A673 (cell line): ENCODE data around the gene PFKP. TPM values are rescaled to one million over a fixed set of nuclear protein-coding genes. Genes with fewer than 3 reads are reported as not detected.

ENCODE experiments used
- BruUV-seq: library from RNA; stranded (reverse); fragments of 400-500 nt; replicated peaks from 2 replicates; lab custom pipeline; 2021; lab: Mats Ljungman, UMichigan
- CTCF ChIA-PET: fragments of 300-600 bp; sonication (Branson Sonifier 250); formaldehyde crosslinking; loops from one replicate; lab custom pipeline; 2022; ENCODE audit warnings: antibody characterized with exemption; lab: Charles Lee
- POLR2A ChIA-PET: fragments of 300-600 bp; sonication (Branson Sonifier 250); formaldehyde crosslinking; loops from one replicate; lab custom pipeline; 2022; ENCODE audit warnings: antibody characterized with exemption; ENCODE audit not compliant: low non-redundant PET; lab: Charles Lee
- DNase-seq: peaks from one replicate; pipeline ENCODE4 v3.0.0-alpha.2; 2015; ENCODE audit warnings: low spot score
- H3K27ac ChIP-seq: fragments of 200-600 bp; sonication (generic); 2 replicates; pipeline ENCODE4 v1.5.1; 2016; ENCODE audit warnings: mixed run types, low read depth, mild to moderate bottlenecking, mixed read lengths, antibody characterized with exemption, low read length; ENCODE audit not compliant: poor library complexity, severe bottlenecking
- H3K27me3 ChIP-seq: fragments of 200-600 bp; sonication (generic); replicated peaks from 2 replicates; pipeline ENCODE4 v1.6.1; 2017; ENCODE audit warnings: mixed run types, low read depth, mild to moderate bottlenecking, mixed read lengths, antibody characterized with exemption, low read length; ENCODE audit not compliant: insufficient read depth, poor library complexity
- H3K36me3 ChIP-seq: fragments of 200-600 bp; sonication (generic); 2 replicates; pipeline ENCODE4 v1.6.1; 2016; ENCODE audit warnings: mixed run types, mild to moderate bottlenecking, mixed read lengths, antibody characterized with exemption, low read length; ENCODE audit not compliant: insufficient read depth, poor library complexity, severe bottlenecking
- H3K4me1 ChIP-seq: fragments of 200-600 bp; sonication (generic); 2 replicates; pipeline ENCODE4 v1.6.1; 2017; ENCODE audit warnings: mixed run types, mild to moderate bottlenecking, mixed read lengths, antibody characterized with exemption, low read length; ENCODE audit not compliant: insufficient read depth, poor library complexity, severe bottlenecking
- H3K4me3 ChIP-seq: fragments of 200-600 bp; sonication (generic); 2 replicates; pipeline ENCODE4 v1.5.1; 2016; ENCODE audit warnings: low read depth, mixed run types, mild to moderate bottlenecking, mixed read lengths, low read length; ENCODE audit not compliant: poor library complexity, severe bottlenecking
- H3K9me3 ChIP-seq: fragments of 200-600 bp; sonication (generic); 2 replicates; pipeline ENCODE4 v1.6.1; 2016; ENCODE audit warnings: mixed run types, low read depth, mild to moderate bottlenecking, mixed read lengths, antibody characterized with exemption, low read length; ENCODE audit not compliant: poor library complexity, severe bottlenecking
- EZH2 ChIP-seq: fragments of 200-600 bp; sonication (generic); IDR thresholded peaks from 2 replicates; pipeline ENCODE4 v1.6.1; 2017; ENCODE audit warnings: borderline replicate concordance, low read depth, mild to moderate bottlenecking, mixed read lengths, antibody characterized with exemption, low read length; ENCODE audit not compliant: poor library complexity, severe bottlenecking
- intact Hi-C: fragments of 100-400 bp; cut with micrococcal nuclease; formaldehyde crosslinking; loops from one replicate; pipeline ENCODE4 v1.10.0; 2022; ENCODE audit not compliant: unreplicated experiment
- total RNA-seq: library from RNA; stranded (reverse); gene quantifications from 2 replicates; pipeline ENCODE4 v1.2.3, GENCODE V29; 2021
- TF ChIP-seq, protein P1 (sequence below): fragments of 300-800, 200-600 bp; sonication (generic); conservative IDR thresholded peaks from 2 replicates; pipeline ENCODE4 v1.5.1; 2017; ENCODE audit warnings: low read depth, mild to moderate bottlenecking, antibody characterized with exemption, low read length, moderate library complexity, mixed read lengths

The PFKP gene
- total RNA-seq, 1 experiment from 2014 or later = 232 TPM

DNA sequence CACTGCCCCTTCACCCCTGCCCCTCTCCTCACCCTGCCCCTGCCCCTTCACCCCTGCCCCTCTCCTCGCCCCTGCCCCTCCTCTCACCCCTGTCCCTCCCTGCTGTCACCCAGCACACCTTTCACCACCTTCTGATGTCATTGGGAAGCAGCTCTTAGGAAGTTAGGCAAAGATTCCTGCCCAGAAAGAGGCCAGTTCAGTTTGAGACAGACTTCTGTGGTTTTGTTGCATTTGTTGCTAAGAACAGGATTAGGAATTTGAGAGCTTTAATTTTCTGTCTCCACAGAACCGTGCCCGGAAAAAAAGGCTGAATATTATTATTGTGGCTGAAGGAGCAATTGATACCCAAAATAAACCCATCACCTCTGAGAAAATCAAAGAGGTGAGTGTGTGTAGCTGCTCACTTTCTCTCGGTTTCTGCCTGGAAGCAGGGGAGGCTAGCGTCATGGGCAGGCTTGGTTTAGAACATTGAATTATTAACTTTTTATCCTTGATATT lies 39.6 kb downstream of the PFKP start:
- no peak for TF ChIP-seq EZH2
- TF ChIP-seq, protein P1, sequence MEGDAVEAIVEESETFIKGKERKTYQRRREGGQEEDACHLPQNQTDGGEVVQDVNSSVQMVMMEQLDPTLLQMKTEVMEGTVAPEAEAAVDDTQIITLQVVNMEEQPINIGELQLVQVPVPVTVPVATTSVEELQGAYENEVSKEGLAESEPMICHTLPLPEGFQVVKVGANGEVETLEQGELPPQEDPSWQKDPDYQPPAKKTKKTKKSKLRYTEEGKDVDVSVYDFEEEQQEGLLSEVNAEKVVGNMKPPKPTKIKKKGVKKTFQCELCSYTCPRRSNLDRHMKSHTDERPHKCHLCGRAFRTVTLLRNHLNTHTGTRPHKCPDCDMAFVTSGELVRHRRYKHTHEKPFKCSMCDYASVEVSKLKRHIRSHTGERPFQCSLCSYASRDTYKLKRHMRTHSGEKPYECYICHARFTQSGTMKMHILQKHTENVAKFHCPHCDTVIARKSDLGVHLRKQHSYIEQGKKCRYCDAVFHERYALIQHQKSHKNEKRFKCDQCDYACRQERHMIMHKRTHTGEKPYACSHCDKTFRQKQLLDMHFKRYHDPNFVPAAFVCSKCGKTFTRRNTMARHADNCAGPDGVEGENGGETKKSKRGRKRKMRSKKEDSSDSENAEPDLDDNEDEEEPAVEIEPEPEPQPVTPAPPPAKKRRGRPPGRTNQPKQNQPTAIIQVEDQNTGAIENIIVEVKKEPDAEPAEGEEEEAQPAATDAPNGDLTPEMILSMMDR = no peak
- CTCF ChIA-PET = no interaction called here
- Histone ChIP-seq H3K9me3 (no peaks in the 10 kb centered on the region), H3K4me1 (no peaks in the 10 kb centered on the region), H3K27ac (no peak overlapping the region), H3K36me3 (peaks cover 80% of the 10 kb centered on the region), H3K4me3 (no peak overlapping the region), H3K27me3 (no peaks in the 10 kb centered on the region)
- POLR2A ChIA-PET = no interaction called here
- intact Hi-C loops = no loop called here
- BruUV-seq = no TSS peak
- no peak for DNase-seq

DNA sequence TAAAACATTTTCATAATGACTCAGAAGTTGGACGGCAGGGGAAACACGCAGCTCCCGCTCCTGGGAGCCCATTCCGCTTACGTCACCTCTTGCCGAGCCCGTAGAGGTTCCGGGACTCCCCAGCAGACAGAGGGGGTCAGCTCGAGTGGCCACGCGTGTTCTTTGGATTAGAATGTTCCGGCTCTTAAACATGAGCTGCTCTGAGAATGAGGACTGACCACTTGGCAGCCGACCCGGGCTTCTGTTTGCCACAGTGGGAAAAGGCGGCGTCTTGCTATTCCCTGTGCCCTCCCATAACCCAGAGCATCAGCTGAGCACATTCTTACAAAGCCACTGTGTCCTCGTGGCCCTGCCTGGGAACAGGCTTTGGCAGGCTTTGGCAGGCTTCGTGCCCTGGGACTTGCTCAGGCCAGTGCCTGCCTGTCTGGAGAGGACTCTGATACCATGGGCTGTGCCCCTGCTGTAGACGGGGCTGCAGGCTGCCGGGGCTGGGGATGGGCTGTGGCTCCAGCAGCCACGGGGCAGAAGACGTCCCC lies 40.1 kb downstream of the PFKP start:
- no peak for DNase-seq
- H3K36me3 ChIP-seq = peaks cover 85% of the 10 kb centered on the region
- CTCF ChIA-PET = no interaction called here

DNA sequence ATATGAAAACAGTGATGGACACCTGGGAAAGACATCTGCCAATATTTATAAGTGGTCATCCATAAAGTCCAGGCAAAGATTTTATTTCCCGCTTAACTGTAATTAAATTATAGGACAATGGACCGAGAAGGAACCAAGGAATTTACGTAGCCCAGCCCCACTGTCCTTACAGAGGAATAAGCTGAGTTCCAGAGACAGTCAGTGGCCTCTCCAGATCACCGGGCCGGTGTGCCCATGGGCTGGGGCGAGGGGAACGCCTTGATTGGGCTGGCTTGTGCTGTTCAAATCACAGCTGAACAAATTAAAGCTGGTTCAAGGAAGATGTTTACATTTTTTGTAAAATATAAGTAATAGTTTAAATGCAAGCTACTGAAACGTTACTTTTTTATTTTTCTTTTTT lies 40.7 kb downstream of the PFKP start:
- intact Hi-C loops = no loop called here
- H3K27ac ChIP-seq = no peak overlapping the region
- CTCF ChIA-PET = no interaction called here

More for the DNA sequence above, 40.1 kb downstream of the PFKP start:
- POLR2A ChIA-PET = no interaction called here
- Histone ChIP-seq H3K4me3 (no peak overlapping the region), H3K27me3 (no peaks in the 10 kb centered on the region), H3K9me3 (no peaks in the 10 kb centered on the region), H3K27ac (no peak overlapping the region), H3K4me1 (no peaks in the 10 kb centered on the region)
- intact Hi-C loops = no loop called here
- BruUV-seq = no TSS peak
- TF ChIP-seq EZH2 = no peak
- TF ChIP-seq, protein P1 = no peak

More for the DNA sequence above, 40.7 kb downstream of the PFKP start:
- no peaks in the 10 kb centered on the region for H3K4me1 ChIP-seq
- H3K27me3 ChIP-seq = no peaks in the 10 kb centered on the region
- no peaks in the 10 kb centered on the region for H3K9me3 ChIP-seq
- no TSS peak for BruUV-seq
- no peak overlapping the region for H3K4me3 ChIP-seq
- H3K36me3 ChIP-seq = peaks cover 85% of the 10 kb centered on the region
- TF ChIP-seq EZH2 = no peak
- TF ChIP-seq, protein P1 = no peak
- DNase-seq = no peak
- POLR2A ChIA-PET = no interaction called here
